Measurements from ENCODE around the gene TGFBR3. TPM values are rescaled to one million over a fixed set of nuclear protein-coding genes. Genes with fewer than 3 reads are reported as not detected.

TGFBR3 gene
- total and polyA plus RNA-seq, 2 experiments from 2014 or later: 46.8 to 68.3 TPM

DNA sequence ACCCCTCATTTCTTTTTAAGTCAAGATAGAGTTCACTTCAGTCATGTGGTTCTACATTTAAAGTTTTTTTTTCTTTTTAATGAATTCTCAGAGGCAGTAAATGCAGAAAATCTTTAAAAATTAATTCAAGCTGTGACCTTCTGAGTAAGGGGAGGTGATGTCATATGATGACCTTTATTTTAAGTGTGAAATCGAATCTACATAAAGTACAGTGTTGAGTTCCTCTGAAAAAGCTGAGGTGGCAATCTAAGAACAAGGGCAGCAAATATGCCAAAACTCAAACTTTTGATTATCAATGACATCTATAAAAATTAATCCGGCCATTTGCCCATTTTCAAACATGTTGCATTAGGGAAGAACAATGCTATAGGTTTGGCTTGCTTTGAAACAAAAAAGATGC, 211.8 kb downstream of the TGFBR3 start:
- no peak for TF ChIP-seq CTCF (IDR thresholded peaks at IDR 0.05; ENCODE audit: poor library complexity)
- TF ChIP-seq EZH2phosphoT487 (IDR thresholded peaks at IDR 0.05; ENCODE audit: low read depth, severe bottlenecking, unreplicated experiment): no peak
- no peak for TF ChIP-seq EZH2 (IDR thresholded peaks at IDR 0.05; ENCODE audit: borderline replicate concordance)
- Histone ChIP-seq H3K36me3 (replicated peaks; ENCODE audit: insufficient read depth, low read depth) (no peaks in the 10 kb centered on the region), H3K27ac (peak overlapping the region; percentile 31), H4K20me1 (ENCODE audit: insufficient read depth, poor library complexity, severe bottlenecking) (no peaks in the 10 kb centered on the region), H3K9me2 (replicated peaks; ENCODE audit: insufficient read depth) (no peaks in the 10 kb centered on the region), H3K4me3 (no peak overlapping the region), H3K9me3 (ENCODE audit: low read depth) (no peaks in the 10 kb centered on the region), H2AFZ (no peak overlapping the region), H3K79me2 (no peaks in the 10 kb centered on the region), H3K27me3 (no peaks in the 10 kb centered on the region), H3K4me1 (ENCODE audit: insufficient read depth) (peaks cover 4% of the 10 kb centered on the region), H3K4me2 (no peak overlapping the region)
- no peak for DNase-seq (ENCODE audit: low spot score)
- WGBS (ENCODE audit: low lambda C conversion rate, missing lambda C conversion rate): 78% methylated on average over 2 of the region's 2 CpGs

DNA sequence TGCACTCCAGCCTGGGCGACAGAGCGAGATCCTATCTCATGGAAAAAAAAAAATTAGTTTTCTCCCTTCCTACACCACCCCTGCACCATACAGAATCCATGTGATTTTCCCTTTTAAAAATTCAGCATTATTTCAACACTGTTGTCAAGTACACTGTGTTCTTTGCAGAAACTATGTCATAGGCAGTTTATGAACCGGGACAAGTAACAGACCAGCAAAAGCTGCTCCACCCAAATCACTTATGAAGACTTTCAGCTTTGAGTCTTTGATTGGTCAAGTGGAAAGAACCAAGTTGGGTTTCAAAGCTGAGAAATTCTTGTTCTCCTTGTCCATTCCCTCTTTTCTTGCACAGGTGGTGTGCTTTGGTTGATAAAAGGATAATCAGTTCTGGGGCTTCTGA, 212.3 kb downstream of the TGFBR3 start:
- Histone ChIP-seq H3K4me2 (no peak overlapping the region), H4K20me1 (ENCODE audit: insufficient read depth, poor library complexity, severe bottlenecking) (no peaks in the 10 kb centered on the region), H3K27me3 (no peaks in the 10 kb centered on the region), H3K36me3 (replicated peaks; ENCODE audit: insufficient read depth, low read depth) (no peaks in the 10 kb centered on the region), H2AFZ (no peak overlapping the region), H3K79me2 (no peaks in the 10 kb centered on the region), H3K4me3 (no peak overlapping the region), H3K9me2 (replicated peaks; ENCODE audit: insufficient read depth) (no peaks in the 10 kb centered on the region), H3K27ac (peak overlapping the region; percentile 31), H3K9me3 (ENCODE audit: low read depth) (no peaks in the 10 kb centered on the region), H3K4me1 (ENCODE audit: insufficient read depth) (peaks cover 4% of the 10 kb centered on the region)
- no peak for DNase-seq (ENCODE audit: low spot score)
- TF ChIP-seq CTCF (IDR thresholded peaks at IDR 0.05; ENCODE audit: poor library complexity): no peak
- no peak for TF ChIP-seq EZH2 (IDR thresholded peaks at IDR 0.05; ENCODE audit: borderline replicate concordance)
- no peak for TF ChIP-seq EZH2phosphoT487 (IDR thresholded peaks at IDR 0.05; ENCODE audit: low read depth, severe bottlenecking, unreplicated experiment)
- WGBS (ENCODE audit: low lambda C conversion rate, missing lambda C conversion rate): 75% methylated on average over 3 of the region's 3 CpGs

DNA sequence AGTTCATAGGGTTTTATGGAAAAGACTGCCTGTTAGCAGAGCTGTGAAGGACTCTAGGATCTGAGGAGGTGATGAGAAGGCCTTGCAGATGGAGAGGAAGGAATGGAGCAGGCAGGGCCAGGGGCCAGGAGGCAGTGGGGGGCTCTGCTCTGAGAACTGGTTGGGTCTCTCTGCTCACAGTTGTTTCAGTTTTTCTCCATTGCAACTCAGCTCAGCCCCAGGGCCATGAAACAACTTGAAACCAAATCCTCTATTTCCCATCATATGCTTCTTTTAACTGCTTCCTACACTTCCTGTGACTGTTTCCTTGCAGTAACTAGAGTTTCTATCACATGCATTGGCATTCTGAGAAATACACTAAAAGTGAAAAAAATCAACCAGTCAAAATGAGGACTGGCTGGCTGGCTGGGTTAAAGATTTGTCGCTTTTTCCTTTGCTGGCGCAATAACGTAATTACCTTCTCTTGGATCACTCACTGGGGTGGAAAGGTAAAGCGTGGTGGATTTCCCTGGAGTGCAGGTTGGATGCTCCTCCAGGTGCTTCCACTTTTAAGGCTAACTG, 213.3 kb downstream of the TGFBR3 start:
- no peaks in the 10 kb centered on the region for H3K36me3 ChIP-seq (replicated peaks; ENCODE audit: insufficient read depth, low read depth)
- no peaks in the 10 kb centered on the region for H3K9me2 ChIP-seq (replicated peaks; ENCODE audit: insufficient read depth)
- no peak overlapping the region for H2AFZ ChIP-seq
- H3K4me1 ChIP-seq (ENCODE audit: insufficient read depth): peaks cover 4% of the 10 kb centered on the region
- H3K27me3 ChIP-seq: no peaks in the 10 kb centered on the region
- H3K4me3 ChIP-seq: no peak overlapping the region
- peak overlapping the region; percentile 28 for H3K27ac ChIP-seq
- H3K4me2 ChIP-seq: no peak overlapping the region
- 89% methylated on average over 4 of the region's 4 CpGs for WGBS (ENCODE audit: low lambda C conversion rate, missing lambda C conversion rate)
- no peaks in the 10 kb centered on the region for H3K9me3 ChIP-seq (ENCODE audit: low read depth)
- no peaks in the 10 kb centered on the region for H4K20me1 ChIP-seq (ENCODE audit: insufficient read depth, poor library complexity, severe bottlenecking)
- H3K79me2 ChIP-seq: no peaks in the 10 kb centered on the region
- TF ChIP-seq EZH2 (IDR thresholded peaks at IDR 0.05; ENCODE audit: borderline replicate concordance): no peak
- TF ChIP-seq EZH2phosphoT487 (IDR thresholded peaks at IDR 0.05; ENCODE audit: low read depth, severe bottlenecking, unreplicated experiment): no peak
- TF ChIP-seq CTCF (IDR thresholded peaks at IDR 0.05; ENCODE audit: poor library complexity): no peak
- DNase-seq (ENCODE audit: low spot score): no peak
